K562 (cell line): Measurements from ENCODE around the gene ATP6V0A1. TPM values are rescaled to one million over a fixed set of nuclear protein-coding genes. Genes with fewer than 3 reads are reported as not detected.

Source experiments
- AFF4 ChIP-seq: sonication (generic); formaldehyde crosslinking; IDR thresholded peaks from 2 replicates; pipeline ENCODE4 v1.8.0; 2023; ENCODE audit warnings: mild to moderate bottlenecking, missing genetic modification reagents
- EP300 ChIP-seq: IDR thresholded peaks from 2 replicates; pipeline ENCODE4 v1.6.1; 2012; ENCODE audit warnings: low read length, improper control_type of control experiment
- GABPB2 ChIP-seq: fragments of 250-450 bp; sonication (Bioruptor Pico); conservative IDR thresholded peaks from 2 replicates; pipeline ENCODE4 v1.5.1; 2021; ENCODE audit warnings: mild to moderate bottlenecking
- GATAD2B ChIP-seq: fragments of 450-650 bp; IDR thresholded peaks from 2 replicates; pipeline ENCODE4 v1.6.1; 2017; ENCODE audit warnings: mild to moderate bottlenecking, borderline replicate concordance
- GTF3C2 ChIP-seq: IDR thresholded peaks from 3 replicates; pipeline ENCODE4 v1.6.1; 2011; ENCODE audit warnings: borderline replicate concordance, mild to moderate bottlenecking, moderate library complexity; ENCODE audit not compliant: insufficient read length; ENCODE audit errors: extremely low read depth
- HNRNPLL ChIP-seq: fragments of 200-400 bp; formaldehyde crosslinking; IDR thresholded peaks from 2 replicates; pipeline ENCODE4 v1.6.1; 2017; ENCODE audit warnings: low read length, low read depth, mild to moderate bottlenecking; ENCODE audit not compliant: poor library complexity, severe bottlenecking
- JUN ChIP-seq, 2 experiments: sonication (generic) in 1 of 2; formaldehyde crosslinking in 1 of 2; IDR thresholded peaks; 2 replicates each; pipeline versions ENCODE4 v1.6.1 to v1.8.0; 2012 to 2022; ENCODE audit warnings: borderline replicate concordance in 2 of 2, mild to moderate bottlenecking in 2 of 2, improper control_type of control experiment in 1 of 2, low read depth in 1 of 2, low read length in 1 of 2, missing genetic modification reagents in 1 of 2
- NBN ChIP-seq: fragments of 450-650 bp; IDR thresholded peaks from 2 replicates; pipeline ENCODE4 v1.6.1; 2016; ENCODE audit warnings: low read depth, mild to moderate bottlenecking
- NFIX ChIP-seq: fragments of 250-450 bp; sonication (Bioruptor Pico); IDR thresholded peaks from 2 replicates; pipeline ENCODE4 v1.4.0; 2020; ENCODE audit warnings: low read depth, mild to moderate bottlenecking, moderate library complexity
- RBM39 ChIP-seq: fragments of 200-400 bp; formaldehyde crosslinking; optimal IDR thresholded peaks from 2 replicates; pipeline ENCODE3; 2018; ENCODE audit warnings: low read depth, low read length
- RFX7 ChIP-seq: fragments of 250-450 bp; sonication (Bioruptor Pico); IDR thresholded peaks from 2 replicates; pipeline ENCODE4 v1.5.1; 2021; ENCODE audit warnings: mild to moderate bottlenecking
- SMAD2 ChIP-seq: fragments of 150-350 bp; IDR thresholded peaks from 2 replicates; pipeline ENCODE4 v1.6.1; 2014; ENCODE audit warnings: low read depth, mild to moderate bottlenecking, low read length
- TAL1 ChIP-seq: fragments of 450-650 bp; IDR thresholded peaks from 2 replicates; pipeline ENCODE4 v1.6.1; 2016; ENCODE audit warnings: mild to moderate bottlenecking
- TRIM25 ChIP-seq: fragments of 450-650 bp; IDR thresholded peaks from 2 replicates; pipeline ENCODE4 v1.7.0; 2016; ENCODE audit warnings: borderline replicate concordance
- polyA plus RNA-seq, 8 experiments: library from polyadenylated mRNA; depleted of rRNA in 4 of 8; stranded (reverse) in 5 of 8; unstranded in 3 of 8; fragments of >200 nt; fragmentation: Nextera tagmentation in 2 of 8; fragmentation: Illumina TruSeq in 1 of 8; extraction: Ambion mirVana in 2 of 8; extraction: Trizol in 1 of 8; gene quantifications; 2 replicates each; pipeline versions ENCODE4 v1.2.1 to v1.2.3, GENCODE V29; 2011 to 2014; ENCODE audit warnings: inconsistent platforms in 1 of 8, missing spikeins in 1 of 8
- total RNA-seq, 7 experiments: library from RNA; depleted of rRNA in 6 of 7; stranded (reverse); fragments of >200 nt in 6 of 7; fragmentation: Illumina TruSeq in 2 of 7; extraction: Trizol in 2 of 7; gene quantifications; 2 replicates each; pipeline versions ENCODE4 v1.2.1 to v1.2.3, GENCODE V29; 2011 to 2021; ENCODE audit warnings: low replicate concordance in 1 of 7
- TF ChIP-seq, protein P1 (sequence below): fragments of 250-450 bp; sonication (Bioruptor Pico); IDR thresholded peaks from 2 replicates; pipeline ENCODE4 v1.4.0; 2020; ENCODE audit warnings: mild to moderate bottlenecking, moderate library complexity, borderline replicate concordance

Gene ATP6V0A1
- total and polyA plus RNA-seq, 9 of the 15 experiments (the other 6 are each of a cell fraction or from before 2014, with no cell fraction given), result 11.8 to 158 (median 75.5) TPM

DNA sequence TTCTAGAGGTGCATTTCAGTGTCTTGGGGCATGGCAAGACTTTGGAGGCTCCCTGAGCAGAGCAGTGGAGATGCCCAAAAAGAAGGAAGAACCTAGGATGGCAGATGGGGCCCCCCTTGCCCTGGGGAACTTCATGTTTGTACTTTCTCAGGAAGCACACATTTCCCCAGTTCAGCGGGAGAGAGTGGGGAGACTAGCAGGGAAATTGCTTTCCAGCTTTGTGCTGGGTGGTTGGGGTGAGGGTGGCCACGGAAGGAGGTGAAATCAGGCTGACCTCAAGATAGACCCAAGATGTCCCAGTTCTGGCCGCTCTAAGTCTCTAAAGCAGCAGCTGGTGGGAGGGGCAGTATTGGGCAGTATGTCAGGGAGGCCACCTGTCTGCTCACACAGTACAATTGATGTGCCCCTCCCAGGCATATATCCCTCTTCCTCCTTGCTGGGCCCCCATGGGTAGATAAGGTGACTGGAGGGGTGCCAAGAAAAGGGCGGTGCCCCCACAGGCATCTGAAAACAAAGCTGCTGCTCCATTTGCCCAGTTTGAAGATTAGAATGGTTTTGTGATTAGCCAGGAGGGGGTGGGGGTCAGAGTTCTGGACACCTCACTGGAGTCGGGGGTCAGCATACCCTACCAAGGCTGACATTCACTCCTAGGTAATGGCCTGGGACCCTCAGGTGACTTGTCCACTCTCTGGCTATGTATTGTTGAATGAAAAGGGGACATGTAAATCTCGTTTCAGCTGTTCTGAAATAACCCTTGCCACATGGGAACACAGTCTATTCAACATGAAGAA is 60.3 kb downstream of the ATP6V0A1 start (continued):
- TF ChIP-seq AFF4 (CRISPR knock-in tag), result no peak
- TF ChIP-seq HNRNPLL, result peak; percentile 43
- TF ChIP-seq RBM39, result no peak
- TF ChIP-seq TRIM25, result no peak
- peak; percentile 18; the same call in 1 of the 2 replicates for TF ChIP-seq NFIX
- TF ChIP-seq SMAD2, result no peak
- TF ChIP-seq JUN (IDR thresholded peaks at IDR 0.05; ENCODE audit: borderline replicate concordance, low read depth, low read length), result no peak
- TF ChIP-seq JUN (CRISPR knock-in tag; IDR thresholded peaks at IDR 0.05; ENCODE audit: borderline replicate concordance), result no peak
- TF ChIP-seq TAL1, result peak; percentile 55; the same call in 1 of the 2 replicates
- no peak for TF ChIP-seq NBN
- TF ChIP-seq, protein P1, sequence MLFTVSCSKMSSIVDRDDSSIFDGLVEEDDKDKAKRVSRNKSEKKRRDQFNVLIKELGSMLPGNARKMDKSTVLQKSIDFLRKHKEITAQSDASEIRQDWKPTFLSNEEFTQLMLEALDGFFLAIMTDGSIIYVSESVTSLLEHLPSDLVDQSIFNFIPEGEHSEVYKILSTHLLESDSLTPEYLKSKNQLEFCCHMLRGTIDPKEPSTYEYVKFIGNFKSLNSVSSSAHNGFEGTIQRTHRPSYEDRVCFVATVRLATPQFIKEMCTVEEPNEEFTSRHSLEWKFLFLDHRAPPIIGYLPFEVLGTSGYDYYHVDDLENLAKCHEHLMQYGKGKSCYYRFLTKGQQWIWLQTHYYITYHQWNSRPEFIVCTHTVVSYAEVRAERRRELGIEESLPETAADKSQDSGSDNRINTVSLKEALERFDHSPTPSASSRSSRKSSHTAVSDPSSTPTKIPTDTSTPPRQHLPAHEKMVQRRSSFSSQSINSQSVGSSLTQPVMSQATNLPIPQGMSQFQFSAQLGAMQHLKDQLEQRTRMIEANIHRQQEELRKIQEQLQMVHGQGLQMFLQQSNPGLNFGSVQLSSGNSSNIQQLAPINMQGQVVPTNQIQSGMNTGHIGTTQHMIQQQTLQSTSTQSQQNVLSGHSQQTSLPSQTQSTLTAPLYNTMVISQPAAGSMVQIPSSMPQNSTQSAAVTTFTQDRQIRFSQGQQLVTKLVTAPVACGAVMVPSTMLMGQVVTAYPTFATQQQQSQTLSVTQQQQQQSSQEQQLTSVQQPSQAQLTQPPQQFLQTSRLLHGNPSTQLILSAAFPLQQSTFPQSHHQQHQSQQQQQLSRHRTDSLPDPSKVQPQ (CRISPR knock-in tag), result no peak
- no peak for TF ChIP-seq GTF3C2
- TF ChIP-seq EP300, result peak; percentile 68
- no peak for TF ChIP-seq GABPB2 (CRISPR knock-in tag)
- 0 out of 2 replicates have a peak, but pooled peaks have one; percentile 26 for TF ChIP-seq GATAD2B
- 0 out of 2 replicates have a peak, but pooled peaks have one; percentile 67 for TF ChIP-seq RFX7 (CRISPR knock-in tag)
